ENCODE measurements around the gene TOMM6. TPM values are rescaled to one million over a fixed set of nuclear protein-coding genes. Genes with fewer than 3 reads are reported as not detected.
"Not testable (repeated sequence)": the region's sequence is repeated elsewhere in the genome, so short reads cannot be mapped to it uniquely, and the experiment has no call there.

TOMM6 gene
- total RNA-seq, 2 donors from 2014 or later = 158 to 233 TPM

DNA sequence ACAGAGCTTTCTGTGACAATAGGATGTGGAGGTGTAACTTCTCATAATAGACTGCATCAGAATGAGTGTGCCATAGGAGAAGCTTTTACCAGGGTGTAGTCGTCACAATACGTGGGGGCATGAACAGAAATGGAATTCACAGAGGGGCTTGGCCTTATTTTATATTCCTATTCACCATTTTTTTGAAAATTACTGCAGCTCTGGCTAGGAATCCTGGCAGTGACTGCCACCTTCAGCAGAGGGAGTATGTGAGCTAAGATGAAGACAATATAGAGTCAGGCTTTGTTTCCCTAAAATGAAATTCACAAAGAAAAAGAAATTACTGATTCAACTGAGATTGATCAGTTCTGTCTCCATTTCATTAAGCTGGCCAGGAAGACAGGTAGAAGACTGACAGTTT is 13.9 kb downstream of the TOMM6 start:
- no peaks in the 10 kb centered on the region for H3K4me1 ChIP-seq (replicated peaks)
- H3K27me3 ChIP-seq (replicated peaks; ENCODE audit: insufficient read depth) = no peaks in the 10 kb centered on the region
- intact Hi-C loops (cut with DNase I) = no loop called here
- no peaks in the 10 kb centered on the region for H3K36me3 ChIP-seq
- 83% methylated on average over 2 of the region's 2 CpGs for WGBS
- no peaks in the 10 kb centered on the region for H3K9me3 ChIP-seq
- H3K27ac ChIP-seq = no peak overlapping the region
- DNase-seq (ENCODE audit: low spot score) = no peak
- no peak overlapping the region for H3K4me3 ChIP-seq
- TF ChIP-seq, protein P1, sequence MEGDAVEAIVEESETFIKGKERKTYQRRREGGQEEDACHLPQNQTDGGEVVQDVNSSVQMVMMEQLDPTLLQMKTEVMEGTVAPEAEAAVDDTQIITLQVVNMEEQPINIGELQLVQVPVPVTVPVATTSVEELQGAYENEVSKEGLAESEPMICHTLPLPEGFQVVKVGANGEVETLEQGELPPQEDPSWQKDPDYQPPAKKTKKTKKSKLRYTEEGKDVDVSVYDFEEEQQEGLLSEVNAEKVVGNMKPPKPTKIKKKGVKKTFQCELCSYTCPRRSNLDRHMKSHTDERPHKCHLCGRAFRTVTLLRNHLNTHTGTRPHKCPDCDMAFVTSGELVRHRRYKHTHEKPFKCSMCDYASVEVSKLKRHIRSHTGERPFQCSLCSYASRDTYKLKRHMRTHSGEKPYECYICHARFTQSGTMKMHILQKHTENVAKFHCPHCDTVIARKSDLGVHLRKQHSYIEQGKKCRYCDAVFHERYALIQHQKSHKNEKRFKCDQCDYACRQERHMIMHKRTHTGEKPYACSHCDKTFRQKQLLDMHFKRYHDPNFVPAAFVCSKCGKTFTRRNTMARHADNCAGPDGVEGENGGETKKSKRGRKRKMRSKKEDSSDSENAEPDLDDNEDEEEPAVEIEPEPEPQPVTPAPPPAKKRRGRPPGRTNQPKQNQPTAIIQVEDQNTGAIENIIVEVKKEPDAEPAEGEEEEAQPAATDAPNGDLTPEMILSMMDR (IDR thresholded peaks at IDR 0.05) = peak in 2 of 4 experiments; percentile 25 to 49
- TF ChIP-seq POLR2AphosphoS5 (IDR thresholded peaks at IDR 0.05) (no peak), POLR2A (IDR thresholded peaks at IDR 0.05) (no peak)

DNA sequence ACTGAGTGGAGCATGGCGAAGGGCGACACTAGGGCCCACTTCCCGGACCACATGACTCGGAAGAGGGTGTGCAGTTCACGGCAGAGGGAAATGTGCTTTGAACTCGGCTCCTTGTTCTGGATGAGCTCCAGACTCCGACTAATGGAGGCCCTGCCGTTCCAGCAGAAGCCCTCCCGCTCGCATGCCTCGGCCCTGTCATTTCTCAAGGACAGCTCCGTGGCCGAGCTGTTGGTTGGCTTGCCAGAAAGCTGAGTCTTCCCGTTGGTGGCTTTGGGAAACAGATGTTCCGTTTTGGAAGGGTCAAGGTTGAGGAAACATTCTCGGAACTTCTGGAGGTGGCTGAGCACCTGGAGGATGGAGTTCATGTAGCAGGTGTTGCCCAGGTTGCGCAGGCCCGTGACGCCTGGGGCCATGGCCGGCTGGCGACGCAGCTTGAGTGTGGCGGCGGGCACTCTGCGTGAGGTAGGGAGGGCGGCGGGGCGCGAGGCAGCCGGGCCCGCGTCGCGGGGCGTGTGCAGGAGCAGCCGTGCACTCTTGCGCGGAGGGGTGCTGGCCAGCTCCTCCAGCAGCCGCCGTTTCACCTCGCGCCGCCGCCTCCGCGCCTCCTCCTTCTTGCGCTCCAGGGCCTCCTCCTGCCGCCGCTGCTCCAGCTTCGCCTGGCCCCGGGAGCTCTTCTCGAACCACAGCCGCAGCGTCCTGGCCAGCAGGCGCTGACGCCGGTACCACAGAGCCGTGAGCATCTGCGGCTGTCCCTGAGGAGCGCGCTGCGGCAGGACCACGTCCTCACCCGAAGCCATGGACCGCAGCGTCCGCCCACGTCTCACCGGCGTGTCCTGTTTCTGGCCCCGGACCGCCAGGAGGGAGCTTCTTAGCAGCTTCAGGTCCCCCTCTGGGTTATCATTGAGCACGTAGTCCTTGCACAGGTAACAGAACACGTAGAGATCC is 18.6 kb downstream of the TOMM6 start:
- no peak for DNase-seq (ENCODE audit: low spot score)
- Histone ChIP-seq H3K27me3 (replicated peaks; ENCODE audit: insufficient read depth) (no peaks in the 10 kb centered on the region), H3K4me1 (replicated peaks) (no peaks in the 10 kb centered on the region), H3K36me3 (no peaks in the 10 kb centered on the region), H3K4me3 (no peak overlapping the region), H3K27ac (no peak overlapping the region), H3K9me3 (no peaks in the 10 kb centered on the region)
- 95% methylated on average over 69 of the region's 74 CpGs for WGBS
- TF ChIP-seq, protein P1 (IDR thresholded peaks at IDR 0.05) = no peak
- TF ChIP-seq POLR2AphosphoS5 (IDR thresholded peaks at IDR 0.05) (no peak), POLR2A (IDR thresholded peaks at IDR 0.05) (no peak)
- intact Hi-C loops (cut with DNase I) = no loop called here

DNA sequence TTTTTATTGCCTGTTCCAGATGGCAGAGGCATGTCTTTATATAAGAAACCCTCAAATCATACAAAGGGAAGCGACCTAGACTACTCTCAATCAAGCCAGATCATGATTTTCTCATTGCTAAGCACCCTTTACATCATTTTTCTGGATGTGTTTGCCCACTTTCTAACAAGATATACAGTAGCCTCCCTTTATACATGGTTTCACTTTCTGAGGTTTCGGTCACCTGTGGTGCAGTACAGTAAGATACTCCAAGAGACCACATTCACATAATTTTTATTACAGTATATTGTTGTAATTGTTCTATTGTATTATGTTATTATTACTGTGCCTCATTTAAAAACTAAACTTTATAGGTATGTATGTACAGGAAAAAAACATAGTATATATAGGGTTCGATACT is 23.6 kb downstream of the TOMM6 start:
- Histone ChIP-seq H3K36me3 (no peaks in the 10 kb centered on the region), H3K4me3 (no peak overlapping the region), H3K9me3 (no peaks in the 10 kb centered on the region), H3K27me3 (replicated peaks; ENCODE audit: insufficient read depth) (no peaks in the 10 kb centered on the region), H3K27ac (no peak overlapping the region), H3K4me1 (replicated peaks) (no peaks in the 10 kb centered on the region)
- intact Hi-C loops (cut with DNase I) = no loop called here
- no peak for DNase-seq (ENCODE audit: low spot score)
- 88% methylated on average over 3 of the region's 3 CpGs for WGBS
- TF ChIP-seq POLR2AphosphoS5 (IDR thresholded peaks at IDR 0.05) = no peak
- no peak for TF ChIP-seq POLR2A (IDR thresholded peaks at IDR 0.05)

DNA sequence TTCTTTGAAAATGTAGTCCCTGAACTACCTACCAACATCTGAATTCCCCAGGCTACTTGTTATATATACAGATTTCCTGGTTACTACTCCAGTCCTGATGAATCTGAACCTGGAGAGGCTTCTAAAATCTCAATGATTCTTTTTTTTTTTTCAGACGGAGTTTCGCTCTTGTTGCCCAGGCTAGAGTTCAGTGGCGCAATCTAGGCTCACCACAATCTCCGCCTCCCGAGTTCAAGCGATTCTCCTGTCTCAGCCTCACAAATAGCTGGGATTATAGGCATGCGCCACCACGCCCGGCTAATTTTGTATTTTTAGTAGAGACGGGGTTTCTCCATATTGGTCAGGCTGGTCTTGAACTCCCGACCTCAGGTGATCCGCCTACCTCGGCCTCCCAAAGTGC is 24.5 kb downstream of the TOMM6 start:
- H3K27me3 ChIP-seq (replicated peaks; ENCODE audit: insufficient read depth); DNase-seq (ENCODE audit: low spot score); H3K9me3 ChIP-seq; H3K27ac ChIP-seq; H3K36me3 ChIP-seq; H3K4me1 ChIP-seq (replicated peaks); intact Hi-C loops (cut with DNase I); H3K4me3 ChIP-seq: not testable (repeated sequence)
- WGBS = 98% methylated on average over 13 of the region's 13 CpGs

DNA sequence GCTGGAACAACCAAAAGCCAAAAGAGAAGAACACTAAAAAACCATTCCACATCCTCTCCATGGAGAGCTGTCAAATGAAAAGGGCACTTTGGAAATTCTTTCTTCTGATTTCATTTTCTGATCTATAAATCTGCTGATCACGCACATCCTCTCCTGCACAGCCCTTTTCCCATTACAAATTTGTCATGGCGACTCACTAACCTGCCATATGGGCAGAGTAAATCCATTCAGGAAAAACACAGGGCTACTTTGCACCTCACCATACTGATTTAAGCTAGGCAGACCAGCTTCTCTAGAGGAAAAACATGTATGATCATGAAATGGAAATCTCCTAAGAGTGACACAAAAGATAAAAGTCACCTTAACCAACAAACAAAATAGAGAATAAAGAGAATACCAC is 26.0 kb downstream of the TOMM6 start:
- no peak for DNase-seq (ENCODE audit: low spot score)
- WGBS = 70% methylated on average over 2 of the region's 2 CpGs
- H3K4me1 ChIP-seq (replicated peaks) = no peaks in the 10 kb centered on the region
- TF ChIP-seq POLR2A (IDR thresholded peaks at IDR 0.05) (no peak), POLR2AphosphoS5 (IDR thresholded peaks at IDR 0.05) (no peak)
- TF ChIP-seq, protein P1 (IDR thresholded peaks at IDR 0.05) = no peak
- H3K9me3 ChIP-seq = no peaks in the 10 kb centered on the region
- no peak overlapping the region for H3K4me3 ChIP-seq
- H3K27me3 ChIP-seq (replicated peaks; ENCODE audit: insufficient read depth) = no peaks in the 10 kb centered on the region
- no peaks in the 10 kb centered on the region for H3K36me3 ChIP-seq
- intact Hi-C loops (cut with DNase I) = no loop called here
- H3K27ac ChIP-seq = no peak overlapping the region

DNA sequence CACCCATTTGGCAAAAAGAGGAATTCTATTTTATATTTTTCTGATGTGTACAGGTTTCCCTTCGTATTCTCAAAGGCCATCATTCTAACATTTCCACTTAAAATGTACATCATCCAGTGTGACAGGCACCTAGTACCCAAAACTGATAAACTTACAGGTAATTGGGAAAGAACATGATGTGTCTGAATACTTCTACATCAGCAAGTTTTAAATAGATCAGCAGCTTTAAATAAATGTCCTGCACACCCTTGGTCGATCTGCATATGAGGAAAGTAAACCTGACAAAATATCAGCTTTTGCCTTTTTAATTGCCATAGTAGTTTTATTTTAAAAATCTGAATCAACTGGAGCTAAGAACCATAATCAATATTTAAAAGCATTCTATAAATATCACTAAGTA is 26.5 kb downstream of the TOMM6 start:
- Histone ChIP-seq H3K36me3 (no peaks in the 10 kb centered on the region), H3K9me3 (no peaks in the 10 kb centered on the region), H3K4me1 (replicated peaks) (no peaks in the 10 kb centered on the region), H3K4me3 (no peak overlapping the region), H3K27ac (no peak overlapping the region), H3K27me3 (replicated peaks; ENCODE audit: insufficient read depth) (no peaks in the 10 kb centered on the region)
- TF ChIP-seq POLR2A (IDR thresholded peaks at IDR 0.05) (no peak), POLR2AphosphoS5 (IDR thresholded peaks at IDR 0.05) (no peak)
- TF ChIP-seq, protein P1 (IDR thresholded peaks at IDR 0.05) = no peak
- 94% methylated on average over 2 of the region's 2 CpGs for WGBS
- no peak for DNase-seq (ENCODE audit: low spot score)
- intact Hi-C loops (cut with DNase I) = no loop called here

Data from prostate gland (tissue), 2 donors.